MM.1S (cell line): ENCODE results near the gene DYRK1B.

ENCODE experiments used
- DNase-seq: peaks from one replicate; pipeline ENCODE4 v3.0.0-alpha.2; 2015
- H2AFZ ChIP-seq: fragments of 300-600 bp; sonication (generic); 2 replicates; pipeline ENCODE4 v1.6.0; 2016; ENCODE audit warnings: antibody characterized with exemption, low read length
- H3F3A ChIP-seq: fragments of 300-600 bp; sonication (generic); 2 replicates; pipeline ENCODE4 v1.6.1; 2016; ENCODE audit warnings: mild to moderate bottlenecking, antibody characterized with exemption, low read length, moderate library complexity, mixed read lengths; ENCODE audit not compliant: insufficient read depth
- H3K27ac ChIP-seq: fragments of 300-600 bp; sonication (generic); 2 replicates; pipeline ENCODE4 v1.5.1; 2016; ENCODE audit warnings: mild to moderate bottlenecking, low read length
- H3K27me3 ChIP-seq: fragments of 300-600 bp; sonication (generic); replicated peaks from 2 replicates; pipeline ENCODE4 v1.6.0; 2016; ENCODE audit warnings: low read length; ENCODE audit not compliant: insufficient read depth
- H3K36me3 ChIP-seq: fragments of 300-600 bp; sonication (generic); replicated peaks from 2 replicates; pipeline ENCODE4 v1.6.1; 2016; ENCODE audit warnings: mild to moderate bottlenecking, low read length, mixed read lengths; ENCODE audit not compliant: insufficient read depth
- H3K4me1 ChIP-seq: fragments of 300-600 bp; sonication (generic); 2 replicates; pipeline ENCODE4 v1.6.1; 2016; ENCODE audit warnings: low read length, mixed read lengths
- H3K4me2 ChIP-seq: fragments of 300-600 bp; sonication (generic); 2 replicates; pipeline ENCODE4 v1.6.0; 2016; ENCODE audit warnings: low read depth, low read length
- H3K4me3 ChIP-seq: fragments of 300-600 bp; sonication (generic); 2 replicates; pipeline ENCODE4 v1.5.1; 2016; ENCODE audit warnings: low read length, mixed read lengths
- H3K79me2 ChIP-seq: fragments of 300-600 bp; sonication (generic); 2 replicates; pipeline ENCODE4 v1.6.1; 2016; ENCODE audit warnings: mixed run types, low read length, mixed read lengths
- H3K9ac ChIP-seq: fragments of 300-600 bp; sonication (generic); 2 replicates; pipeline ENCODE4 v1.6.1; 2016; ENCODE audit warnings: low read length, mixed read lengths
- H3K9me2 ChIP-seq: fragments of 300-600 bp; sonication (generic); replicated peaks from 2 replicates; pipeline ENCODE4 v1.6.1; 2016; ENCODE audit warnings: mild to moderate bottlenecking, low read length, mixed read lengths; ENCODE audit not compliant: insufficient read depth
- H3K9me3 ChIP-seq: fragments of 300-600 bp; sonication (generic); replicated peaks from 2 replicates; pipeline ENCODE4 v1.6.1; 2016; ENCODE audit warnings: mild to moderate bottlenecking, low read length, mixed read lengths; ENCODE audit not compliant: insufficient read depth
- H4K20me1 ChIP-seq: fragments of 300-600 bp; sonication (generic); 2 replicates; pipeline ENCODE4 v1.6.1; 2016; ENCODE audit warnings: mild to moderate bottlenecking, low read length, moderate library complexity, mixed read lengths; ENCODE audit not compliant: insufficient read depth
- EZH2 ChIP-seq: fragments of 300-600 bp; sonication (generic); optimal IDR thresholded peaks from 2 replicates; pipeline ENCODE3; 2017; ENCODE audit warnings: low read depth, mild to moderate bottlenecking, antibody characterized with exemption, low read length, mixed read lengths
- EZH2phosphoT487 ChIP-seq: fragments of 300-600 bp; sonication (generic); IDR thresholded peaks from 2 replicates; pipeline ENCODE4 v1.6.1; 2018; ENCODE audit warnings: antibody characterized with exemption, low read length
- TF ChIP-seq, protein P1 (sequence below): fragments of 300-600 bp; sonication (generic); IDR thresholded peaks from 2 replicates; pipeline ENCODE4 v1.5.1; 2016; ENCODE audit warnings: antibody characterized with exemption, low read length, mixed read lengths

Gene DYRK1B

DNA sequence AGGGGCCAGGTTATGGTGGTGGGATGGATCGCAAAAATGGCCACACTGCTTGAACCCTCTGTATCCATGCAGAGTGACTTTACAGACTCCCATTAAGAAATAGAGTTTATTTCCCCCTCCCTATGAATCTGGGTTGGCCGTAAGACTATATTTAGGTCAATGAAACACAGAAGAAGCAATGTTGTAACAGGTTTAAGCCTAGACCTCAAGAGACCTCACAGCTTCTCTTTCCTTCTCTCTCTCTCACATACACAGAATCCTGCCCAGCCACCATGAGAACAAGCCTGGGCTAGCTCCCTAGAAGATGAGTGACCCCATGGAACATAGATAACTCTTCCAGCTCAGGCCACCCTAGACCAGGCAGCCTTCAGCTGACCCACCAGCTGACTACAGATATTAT is 33.2 kb upstream of the DYRK1B start:
- no peak overlapping the region for H3K9ac ChIP-seq
- H3K9me2 ChIP-seq = no peaks in the 10 kb centered on the region
- H3K27ac ChIP-seq = no peak overlapping the region
- H3K4me1 ChIP-seq = no peaks in the 10 kb centered on the region
- no peak overlapping the region for H3K4me3 ChIP-seq
- no peak for TF ChIP-seq EZH2
- TF ChIP-seq, protein P1, sequence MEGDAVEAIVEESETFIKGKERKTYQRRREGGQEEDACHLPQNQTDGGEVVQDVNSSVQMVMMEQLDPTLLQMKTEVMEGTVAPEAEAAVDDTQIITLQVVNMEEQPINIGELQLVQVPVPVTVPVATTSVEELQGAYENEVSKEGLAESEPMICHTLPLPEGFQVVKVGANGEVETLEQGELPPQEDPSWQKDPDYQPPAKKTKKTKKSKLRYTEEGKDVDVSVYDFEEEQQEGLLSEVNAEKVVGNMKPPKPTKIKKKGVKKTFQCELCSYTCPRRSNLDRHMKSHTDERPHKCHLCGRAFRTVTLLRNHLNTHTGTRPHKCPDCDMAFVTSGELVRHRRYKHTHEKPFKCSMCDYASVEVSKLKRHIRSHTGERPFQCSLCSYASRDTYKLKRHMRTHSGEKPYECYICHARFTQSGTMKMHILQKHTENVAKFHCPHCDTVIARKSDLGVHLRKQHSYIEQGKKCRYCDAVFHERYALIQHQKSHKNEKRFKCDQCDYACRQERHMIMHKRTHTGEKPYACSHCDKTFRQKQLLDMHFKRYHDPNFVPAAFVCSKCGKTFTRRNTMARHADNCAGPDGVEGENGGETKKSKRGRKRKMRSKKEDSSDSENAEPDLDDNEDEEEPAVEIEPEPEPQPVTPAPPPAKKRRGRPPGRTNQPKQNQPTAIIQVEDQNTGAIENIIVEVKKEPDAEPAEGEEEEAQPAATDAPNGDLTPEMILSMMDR = no peak
- TF ChIP-seq EZH2phosphoT487 = no peak
- H3K9me3 ChIP-seq = no peaks in the 10 kb centered on the region
- no peak overlapping the region for H2AFZ ChIP-seq
- no peaks in the 10 kb centered on the region for H4K20me1 ChIP-seq
- H3K36me3 ChIP-seq = no peaks in the 10 kb centered on the region
- 0 out of 2 replicates have a peak, but pooled peaks cover 4% of the 10 kb centered on the region for H3K27me3 ChIP-seq
- no peaks in the 10 kb centered on the region for H3F3A ChIP-seq
- no peak for DNase-seq
- no peak overlapping the region for H3K4me2 ChIP-seq
- no peaks in the 10 kb centered on the region for H3K79me2 ChIP-seq

DNA sequence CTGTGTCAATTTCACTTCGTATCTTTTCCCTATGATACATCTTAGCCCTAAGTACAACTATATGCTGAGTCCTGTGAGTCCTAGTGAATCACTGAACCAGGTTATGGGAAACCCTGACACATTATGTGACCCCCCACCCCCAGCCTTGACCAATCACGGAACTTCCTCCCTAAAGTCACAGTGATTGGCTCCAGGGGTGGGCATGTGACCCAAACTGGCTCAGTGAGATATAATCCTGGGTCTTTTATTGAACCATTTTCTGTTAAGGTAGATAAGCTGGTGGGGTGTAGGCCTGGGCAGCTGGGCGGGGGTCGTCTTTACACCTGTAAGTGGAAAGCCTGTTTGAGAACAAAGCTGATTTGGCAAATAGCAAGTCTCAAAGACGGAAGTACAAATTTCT is 32.0 kb upstream of the DYRK1B start:
- Histone ChIP-seq H3K9me2 (no peaks in the 10 kb centered on the region), H3F3A (no peaks in the 10 kb centered on the region), H4K20me1 (no peaks in the 10 kb centered on the region), H3K36me3 (no peaks in the 10 kb centered on the region), H3K27ac (no peak overlapping the region), H2AFZ (no peak overlapping the region), H3K9ac (no peak overlapping the region), H3K9me3 (no peaks in the 10 kb centered on the region), H3K4me3 (no peak overlapping the region), H3K4me2 (no peak overlapping the region), H3K27me3 (no peaks in the 10 kb centered on the region), H3K4me1 (no peaks in the 10 kb centered on the region), H3K79me2 (no peaks in the 10 kb centered on the region)
- TF ChIP-seq EZH2phosphoT487 (no peak), EZH2 (no peak)
- TF ChIP-seq, protein P1 = no peak
- no peak for DNase-seq

GRCh38 chr19:39865186-39865585 is 31.2 kb upstream of the DYRK1B start:
- no peaks in the 10 kb centered on the region for H3K4me1 ChIP-seq
- no peaks in the 10 kb centered on the region for H3F3A ChIP-seq
- H3K9me3 ChIP-seq = no peaks in the 10 kb centered on the region
- H2AFZ ChIP-seq = no peak overlapping the region
- no peak overlapping the region for H3K4me3 ChIP-seq
- no peak overlapping the region for H3K4me2 ChIP-seq
- no peaks in the 10 kb centered on the region for H3K9me2 ChIP-seq
- no peaks in the 10 kb centered on the region for H4K20me1 ChIP-seq
- H3K9ac ChIP-seq = no peak overlapping the region
- H3K27me3 ChIP-seq = no peaks in the 10 kb centered on the region
- H3K36me3 ChIP-seq = no peaks in the 10 kb centered on the region
- no peak overlapping the region for H3K27ac ChIP-seq
- TF ChIP-seq EZH2 (no peak), EZH2phosphoT487 (no peak)
- TF ChIP-seq, protein P1 = no peak
- no peaks in the 10 kb centered on the region for H3K79me2 ChIP-seq
- DNase-seq = no peak
